Measurements from ENCODE around the gene KRTAP1-4.

DNA sequence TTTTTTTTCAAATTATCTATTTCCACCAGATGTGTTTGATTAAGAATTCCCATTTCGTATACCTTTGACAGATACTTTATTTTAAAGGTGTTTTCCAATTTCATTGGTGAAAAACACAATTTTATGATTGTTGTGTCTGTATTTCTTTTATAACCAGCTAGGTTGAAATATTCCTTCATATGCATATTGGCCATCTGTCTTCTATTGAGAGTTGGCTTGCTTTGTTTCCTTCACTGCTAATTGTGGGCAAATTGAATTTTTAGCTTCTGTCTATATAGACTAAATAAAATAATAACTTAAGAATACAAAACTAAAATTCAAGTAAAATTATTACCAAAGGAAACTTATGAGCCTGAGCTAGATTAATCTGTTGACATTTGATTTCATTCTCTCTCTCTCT, 34.9 kb downstream of the KRTAP1-4 start:
- TF ChIP-seq CTCF (IDR thresholded peaks at IDR 0.05): no peak
- no peak for TF ChIP-seq POLR2A (IDR thresholded peaks at IDR 0.05)
